Endometrial microvascular endothelial cells (primary cell): ENCODE measurements around the gene INKA2. TPM values are rescaled to one million over a fixed set of nuclear protein-coding genes. Genes with fewer than 3 reads are reported as not detected.

Source experiments
- total RNA-seq: library from RNA; depleted of rRNA; stranded (reverse); fragments of >200 nt; gene quantifications from one replicate; pipeline ENCODE4 v1.2.3, GENCODE V29; 2015; ENCODE audit errors: inconsistent ontology term

Gene INKA2
- total RNA-seq, 1 donor from 2014 or later, result 2.0 TPM

Other genes starting within 250 kb of the INKA2 start
- gene ADORA3, start 235.8 kb downstream of the INKA2 start, total RNA-seq, result not detected
- not detected for gene TMIGD3, start 235.8 kb downstream of the INKA2 start, total RNA-seq
- gene RAP1A, start 119.6 kb downstream of the INKA2 start, total RNA-seq, result 61.4 TPM
- 45.9 TPM for gene DDX20, start 16.5 kb upstream of the INKA2 start, total RNA-seq